Liver (tissue), 3 donors: ENCODE measurements around the gene MBNL3.

ENCODE experiments used
- FOXA1 ChIP-seq: IDR thresholded peaks from 2 replicates; pipeline ENCODE4 v1.6.1; 2016; ENCODE audit warnings: antibody characterized with exemption
- FOXA2 ChIP-seq: IDR thresholded peaks from 2 replicates; pipeline ENCODE4 v1.6.1; 2016; ENCODE audit warnings: antibody characterized with exemption
- JUND ChIP-seq, 2 donors: IDR thresholded peaks; 2 replicates each; pipeline ENCODE4 v1.6.1; 2016; ENCODE audit warnings: antibody characterized with exemption in 2 of 2
- MAX ChIP-seq: IDR thresholded peaks from 2 replicates; pipeline ENCODE4 v1.6.1; 2016; ENCODE audit warnings: antibody characterized with exemption
- RAD21 ChIP-seq, 2 donors: IDR thresholded peaks; 2 replicates each; pipeline ENCODE4 v1.6.1; 2016; ENCODE audit warnings: antibody characterized with exemption in 2 of 2, mild to moderate bottlenecking in 2 of 2
- SP1 ChIP-seq: IDR thresholded peaks from 2 replicates; pipeline ENCODE4 v1.6.1; 2018; ENCODE audit warnings: antibody characterized with exemption, mild to moderate bottlenecking
- TAF1 ChIP-seq: conservative IDR thresholded peaks from 2 replicates; pipeline ENCODE4 v1.6.1; 2016; ENCODE audit warnings: antibody characterized with exemption, mild to moderate bottlenecking
- YY1 ChIP-seq: IDR thresholded peaks from 2 replicates; pipeline ENCODE4 v1.6.1; 2016; ENCODE audit warnings: antibody characterized with exemption, mild to moderate bottlenecking
- TF ChIP-seq, protein P1 (sequence below): IDR thresholded peaks from 2 replicates; pipeline ENCODE4 v1.6.1; 2016; ENCODE audit warnings: antibody characterized with exemption, mild to moderate bottlenecking
- TF ChIP-seq, protein P2 (sequence below): fragments of 150-350 bp; IDR thresholded peaks from 2 replicates; pipeline ENCODE4 v1.5.1; 2017; ENCODE audit warnings: improper control_type of control experiment, low read depth, low read length; ENCODE audit not compliant: missing input control
- TF ChIP-seq, protein P3 (sequence below): IDR thresholded peaks from 2 replicates; pipeline ENCODE4 v1.6.1; 2016; ENCODE audit warnings: antibody characterized with exemption
- donor health status: healthy.
- donor health status: healthy.

- TF ChIP-seq YY1 (no peak), MAX (no peak), JUND (IDR thresholded peaks at IDR 0.05) (no peak), RAD21 (IDR thresholded peaks at IDR 0.05) (no peak), FOXA1 (no peak), FOXA2 (no peak), SP1 (no peak), TAF1 (no peak)
- TF ChIP-seq, protein P1, sequence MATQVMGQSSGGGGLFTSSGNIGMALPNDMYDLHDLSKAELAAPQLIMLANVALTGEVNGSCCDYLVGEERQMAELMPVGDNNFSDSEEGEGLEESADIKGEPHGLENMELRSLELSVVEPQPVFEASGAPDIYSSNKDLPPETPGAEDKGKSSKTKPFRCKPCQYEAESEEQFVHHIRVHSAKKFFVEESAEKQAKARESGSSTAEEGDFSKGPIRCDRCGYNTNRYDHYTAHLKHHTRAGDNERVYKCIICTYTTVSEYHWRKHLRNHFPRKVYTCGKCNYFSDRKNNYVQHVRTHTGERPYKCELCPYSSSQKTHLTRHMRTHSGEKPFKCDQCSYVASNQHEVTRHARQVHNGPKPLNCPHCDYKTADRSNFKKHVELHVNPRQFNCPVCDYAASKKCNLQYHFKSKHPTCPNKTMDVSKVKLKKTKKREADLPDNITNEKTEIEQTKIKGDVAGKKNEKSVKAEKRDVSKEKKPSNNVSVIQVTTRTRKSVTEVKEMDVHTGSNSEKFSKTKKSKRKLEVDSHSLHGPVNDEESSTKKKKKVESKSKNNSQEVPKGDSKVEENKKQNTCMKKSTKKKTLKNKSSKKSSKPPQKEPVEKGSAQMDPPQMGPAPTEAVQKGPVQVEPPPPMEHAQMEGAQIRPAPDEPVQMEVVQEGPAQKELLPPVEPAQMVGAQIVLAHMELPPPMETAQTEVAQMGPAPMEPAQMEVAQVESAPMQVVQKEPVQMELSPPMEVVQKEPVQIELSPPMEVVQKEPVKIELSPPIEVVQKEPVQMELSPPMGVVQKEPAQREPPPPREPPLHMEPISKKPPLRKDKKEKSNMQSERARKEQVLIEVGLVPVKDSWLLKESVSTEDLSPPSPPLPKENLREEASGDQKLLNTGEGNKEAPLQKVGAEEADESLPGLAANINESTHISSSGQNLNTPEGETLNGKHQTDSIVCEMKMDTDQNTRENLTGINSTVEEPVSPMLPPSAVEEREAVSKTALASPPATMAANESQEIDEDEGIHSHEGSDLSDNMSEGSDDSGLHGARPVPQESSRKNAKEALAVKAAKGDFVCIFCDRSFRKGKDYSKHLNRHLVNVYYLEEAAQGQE = no peak
- TF ChIP-seq, protein P2, sequence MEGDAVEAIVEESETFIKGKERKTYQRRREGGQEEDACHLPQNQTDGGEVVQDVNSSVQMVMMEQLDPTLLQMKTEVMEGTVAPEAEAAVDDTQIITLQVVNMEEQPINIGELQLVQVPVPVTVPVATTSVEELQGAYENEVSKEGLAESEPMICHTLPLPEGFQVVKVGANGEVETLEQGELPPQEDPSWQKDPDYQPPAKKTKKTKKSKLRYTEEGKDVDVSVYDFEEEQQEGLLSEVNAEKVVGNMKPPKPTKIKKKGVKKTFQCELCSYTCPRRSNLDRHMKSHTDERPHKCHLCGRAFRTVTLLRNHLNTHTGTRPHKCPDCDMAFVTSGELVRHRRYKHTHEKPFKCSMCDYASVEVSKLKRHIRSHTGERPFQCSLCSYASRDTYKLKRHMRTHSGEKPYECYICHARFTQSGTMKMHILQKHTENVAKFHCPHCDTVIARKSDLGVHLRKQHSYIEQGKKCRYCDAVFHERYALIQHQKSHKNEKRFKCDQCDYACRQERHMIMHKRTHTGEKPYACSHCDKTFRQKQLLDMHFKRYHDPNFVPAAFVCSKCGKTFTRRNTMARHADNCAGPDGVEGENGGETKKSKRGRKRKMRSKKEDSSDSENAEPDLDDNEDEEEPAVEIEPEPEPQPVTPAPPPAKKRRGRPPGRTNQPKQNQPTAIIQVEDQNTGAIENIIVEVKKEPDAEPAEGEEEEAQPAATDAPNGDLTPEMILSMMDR = no peak
- TF ChIP-seq, protein P3, sequence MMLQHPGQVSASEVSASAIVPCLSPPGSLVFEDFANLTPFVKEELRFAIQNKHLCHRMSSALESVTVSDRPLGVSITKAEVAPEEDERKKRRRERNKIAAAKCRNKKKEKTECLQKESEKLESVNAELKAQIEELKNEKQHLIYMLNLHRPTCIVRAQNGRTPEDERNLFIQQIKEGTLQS = no peak
These were observed 74.4 kb downstream of the MBNL3 start for GRCh38 chrX:132414404-132414803.
